Measurements from ENCODE around the gene MEGF6.

Gene MEGF6

DNA sequence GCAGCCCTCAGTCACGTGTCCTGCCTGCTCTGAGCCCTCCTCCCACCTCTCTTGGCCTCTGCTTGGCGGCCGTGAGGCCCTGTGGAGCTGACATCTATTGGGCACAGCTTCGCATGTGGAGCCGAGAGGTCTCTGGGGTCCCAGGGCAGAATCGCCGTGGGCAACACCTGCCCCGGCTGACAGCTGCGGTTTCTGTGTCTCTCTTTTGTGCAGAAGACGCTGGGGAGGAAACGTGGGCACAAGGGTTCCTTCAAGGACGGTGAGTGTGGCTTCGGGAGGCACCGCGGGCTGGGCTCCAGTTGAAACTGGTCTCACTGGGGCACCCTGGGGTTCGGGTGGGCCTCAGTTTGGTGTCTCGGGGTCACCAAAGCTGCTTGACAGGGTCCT is 145.4 kb downstream of the MEGF6 start:
- H3K36me3 ChIP-seq (ENCODE audit: control insufficient read depth, insufficient read depth, low read length): no peaks in the 10 kb centered on the region
- H3K9me3 ChIP-seq (ENCODE audit: control insufficient read depth, low read length): no peaks in the 10 kb centered on the region
- H3K9ac ChIP-seq: no peak overlapping the region
- H2AFZ ChIP-seq: no peak overlapping the region
- no peaks in the 10 kb centered on the region for H3K27me3 ChIP-seq (ENCODE audit: control insufficient read depth, insufficient read depth, low read length)
- no peak overlapping the region for H3K4me3 ChIP-seq (ENCODE audit: low read depth, low read length)
- TF ChIP-seq CTCF (IDR thresholded peaks at IDR 0.05): no peak
- no peak overlapping the region for H3K27ac ChIP-seq
- H3K4me2 ChIP-seq (ENCODE audit: low read length): no peak overlapping the region
- H3K4me1 ChIP-seq: no peaks in the 10 kb centered on the region
- no peaks in the 10 kb centered on the region for H3K79me2 ChIP-seq

- Histone ChIP-seq H3K4me2 (ENCODE audit: low read length) (no peak overlapping the region), H3K27me3 (ENCODE audit: control insufficient read depth, insufficient read depth, low read length) (no peaks in the 10 kb centered on the region), H3K9ac (no peak overlapping the region), H3K36me3 (ENCODE audit: control insufficient read depth, insufficient read depth, low read length) (no peaks in the 10 kb centered on the region), H3K4me1 (no peaks in the 10 kb centered on the region), H3K9me3 (ENCODE audit: control insufficient read depth, low read length) (no peaks in the 10 kb centered on the region), H3K79me2 (no peaks in the 10 kb centered on the region), H3K4me3 (ENCODE audit: low read depth, low read length) (no peak overlapping the region), H2AFZ (no peak overlapping the region), H3K27ac (no peak overlapping the region)
- no peak for TF ChIP-seq CTCF (IDR thresholded peaks at IDR 0.05)
These were observed 146.0 kb downstream of the MEGF6 start for GRCh38 chr1:3465091-3465934.

DNA sequence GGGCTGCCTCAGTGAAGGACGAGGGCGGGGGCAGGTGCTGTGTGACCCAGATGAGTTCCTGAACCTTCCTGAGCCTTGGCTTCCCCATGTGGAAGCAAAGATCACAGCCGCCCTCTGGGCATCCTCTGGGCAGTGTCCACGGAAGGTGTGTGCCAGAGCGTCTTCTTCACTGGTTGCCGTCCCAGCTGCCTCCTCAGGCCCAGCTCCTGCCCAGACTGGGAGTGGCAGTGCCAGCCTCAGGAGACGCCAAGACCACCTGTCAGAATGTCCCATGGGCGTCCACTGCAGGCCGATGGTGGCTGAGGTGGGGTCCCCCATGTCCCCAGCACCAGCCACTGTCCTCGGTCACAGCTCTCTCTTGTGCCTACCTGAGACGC is 146.7 kb downstream of the MEGF6 start:
- no peak for TF ChIP-seq CTCF (IDR thresholded peaks at IDR 0.05)
- H3K9ac ChIP-seq: no peak overlapping the region
- H3K4me1 ChIP-seq: no peaks in the 10 kb centered on the region
- H3K36me3 ChIP-seq (ENCODE audit: control insufficient read depth, insufficient read depth, low read length): no peaks in the 10 kb centered on the region
- no peak overlapping the region for H3K4me2 ChIP-seq (ENCODE audit: low read length)
- H3K27me3 ChIP-seq (ENCODE audit: control insufficient read depth, insufficient read depth, low read length): no peaks in the 10 kb centered on the region
- no peak overlapping the region for H3K4me3 ChIP-seq (ENCODE audit: low read depth, low read length)
- H2AFZ ChIP-seq: no peak overlapping the region
- H3K79me2 ChIP-seq: no peaks in the 10 kb centered on the region
- no peak overlapping the region for H3K27ac ChIP-seq
- H3K9me3 ChIP-seq (ENCODE audit: control insufficient read depth, low read length): no peaks in the 10 kb centered on the region

- H3K9ac ChIP-seq: no peak overlapping the region
- H3K9me3 ChIP-seq (ENCODE audit: control insufficient read depth, low read length): no peaks in the 10 kb centered on the region
- no peak overlapping the region for H3K4me2 ChIP-seq (ENCODE audit: low read length)
- no peaks in the 10 kb centered on the region for H3K79me2 ChIP-seq
- no peaks in the 10 kb centered on the region for H3K27me3 ChIP-seq (ENCODE audit: control insufficient read depth, insufficient read depth, low read length)
- H2AFZ ChIP-seq: no peak overlapping the region
- no peak for TF ChIP-seq CTCF (IDR thresholded peaks at IDR 0.05)
- no peaks in the 10 kb centered on the region for H3K4me1 ChIP-seq
- no peaks in the 10 kb centered on the region for H3K36me3 ChIP-seq (ENCODE audit: control insufficient read depth, insufficient read depth, low read length)
- H3K27ac ChIP-seq: no peak overlapping the region
- no peak overlapping the region for H3K4me3 ChIP-seq (ENCODE audit: low read depth, low read length)
These were observed 147.2 kb downstream of the MEGF6 start for GRCh38 chr1:3463891-3464648.

All from parathyroid adenoma (tissue), 2 donors.